A549 treated with ZK216348 at 1 μM for 4 hours (cell line): ENCODE measurements around the gene TAF11L10. TPM values are rescaled to one million over a fixed set of nuclear protein-coding genes. Genes with fewer than 3 reads are reported as not detected.

Experiments
- total RNA-seq: library from RNA; stranded (reverse); fragments of 200-300 nt; extraction: Qiagen RNA extraction; gene quantifications from 5 replicates; pipeline ENCODE4 v1.2.3, GENCODE V29; 2022; ENCODE audit warnings: low read depth

The TAF11L10 gene
- not detected in 5 replicates for total RNA-seq

DNA sequence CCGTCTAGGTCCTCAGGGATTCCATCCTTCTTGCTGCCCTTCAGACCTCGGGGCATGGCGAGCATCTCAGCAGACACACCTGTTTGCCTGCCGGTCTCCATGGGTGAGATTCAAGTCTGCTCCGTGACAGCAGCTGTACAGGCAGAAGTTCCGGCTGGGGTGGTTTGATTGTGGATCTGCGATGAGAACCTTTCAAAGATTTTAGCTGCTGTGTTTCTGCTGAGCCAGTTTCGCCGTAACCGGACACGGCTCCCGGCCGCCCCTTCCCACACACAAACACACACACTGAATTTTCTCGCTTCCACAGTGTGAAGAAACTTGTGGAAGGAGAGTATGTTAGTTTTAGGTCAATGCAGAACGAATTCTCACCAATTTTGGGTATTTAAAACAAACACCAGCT lies at the start of gene TAF11L10:
Gene TAF11L10 (minus strand): TSS at position 101 of the 400 bp plus-strand sequence.

GRCh38 chr5:17634160-17634559 lies 36.5 kb upstream of the TAF11L10 start, which contains the start of gene TAF11L14:
TSS of gene TAF11L14 (plus strand) at chr5:17634460.

DNA sequence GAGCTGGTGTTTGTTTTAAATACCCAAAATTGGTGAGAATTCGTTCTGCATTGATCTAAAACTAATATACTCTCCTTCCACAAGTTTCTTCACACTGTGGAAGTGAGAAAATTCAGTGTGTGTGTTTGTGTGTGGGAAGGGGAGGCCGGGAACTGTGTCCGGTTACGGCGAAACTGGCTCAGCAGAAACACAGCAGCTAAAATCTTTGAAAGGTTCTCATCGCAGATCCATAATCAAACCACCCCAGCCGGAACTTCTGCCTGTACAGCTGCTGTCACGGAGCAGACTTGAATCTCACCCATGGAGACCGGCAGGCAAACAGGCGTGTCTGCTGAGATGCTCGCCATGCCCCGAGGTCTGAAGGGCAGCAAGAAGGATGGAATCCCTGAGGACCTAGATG lies 34.2 kb upstream of the TAF11L10 start, which contains the start of gene TAF11L13:
Gene TAF11L13 (plus strand): TSS at position 301 of the 400 bp plus-strand sequence.

DNA sequence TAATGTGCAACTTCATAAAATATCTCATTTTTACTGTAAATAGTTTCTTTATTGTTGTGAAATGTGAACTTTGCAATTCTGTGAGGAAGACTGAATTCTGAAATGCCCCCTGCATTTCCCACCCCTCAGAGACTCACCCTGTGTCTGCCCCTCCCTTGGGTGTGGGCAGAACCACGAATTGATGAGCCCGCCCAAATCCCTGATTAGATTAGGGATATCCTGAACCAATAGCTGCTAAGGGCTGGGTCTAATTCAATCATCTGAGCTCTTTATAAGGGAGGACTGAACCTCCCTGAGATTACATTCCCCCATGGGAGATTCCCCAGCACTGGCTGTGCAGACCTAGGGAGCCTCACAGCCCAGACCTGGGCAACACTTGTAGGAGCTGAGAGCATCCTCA lies 12.5 kb upstream of the TAF11L10 start, which contains the start of gene TAF11L12:
Gene TAF11L12 (plus strand): TSS at position 301 of the 400 bp plus-strand sequence.

GRCh38 chr5:17603880-17604279 lies 6.3 kb upstream of the TAF11L10 start, which contains the start of gene TAF11L11:
TSS of gene TAF11L11 (plus strand) at chr5:17604183.

GRCh38 chr5:17594255-17594654 lies 3.4 kb downstream of the TAF11L10 start, which contains the start of gene TAF11L9:
TSS of gene TAF11L9 (minus strand) at chr5:17594394.

GRCh38 chr5:17590860-17591259 lies 6.8 kb downstream of the TAF11L10 start, which contains the start of gene TAF11L8:
TSS of gene TAF11L8 (minus strand) at chr5:17590960.

GRCh38 chr5:17585658-17586057 lies 12.0 kb downstream of the TAF11L10 start, which contains the start of gene TAF11L7:
TSS of gene TAF11L7 (minus strand) at chr5:17585758.

Other genes starting within 250 kb of the TAF11L10 start
- gene TAF11L2, start 99.6 kb downstream of the TAF11L10 start, total RNA-seq, result not detected in 5 replicates
- not detected in 5 replicates for gene TAF11L3, start 79.5 kb downstream of the TAF11L10 start, total RNA-seq
- gene TAF11L4, start 76.0 kb downstream of the TAF11L10 start, total RNA-seq, result not detected in 5 replicates
- gene TAF11L5, start 72.6 kb downstream of the TAF11L10 start, total RNA-seq, result not detected in 5 replicates
- gene TAF11L6, start 69.2 kb downstream of the TAF11L10 start, total RNA-seq, result not detected in 5 replicates
- gene TAF11L7, start 12.1 kb downstream of the TAF11L10 start, total RNA-seq, result not detected in 5 replicates
- gene TAF11L8, start 6.9 kb downstream of the TAF11L10 start, total RNA-seq, result not detected in 5 replicates
- gene TAF11L9, start 3.4 kb downstream of the TAF11L10 start, total RNA-seq, result not detected in 5 replicates
- 0.18 to 0.24 TPM in 2 of 5 replicates, not detected in the others for gene TAF11L11, start 6.4 kb upstream of the TAF11L10 start, total RNA-seq
- 0.26 TPM in 1 of 5 replicates, not detected in the others for gene TAF11L12, start 12.6 kb upstream of the TAF11L10 start, total RNA-seq
- not detected in 5 replicates for gene TAF11L13, start 34.3 kb upstream of the TAF11L10 start, total RNA-seq
- not detected in 5 replicates for gene TAF11L14, start 36.6 kb upstream of the TAF11L10 start, total RNA-seq